ENCODE data around the gene LMBR1.
"Not testable (repeated sequence)": the region's sequence is repeated elsewhere in the genome, so short reads cannot be mapped to it uniquely, and the experiment has no call there.

LMBR1 gene

DNA sequence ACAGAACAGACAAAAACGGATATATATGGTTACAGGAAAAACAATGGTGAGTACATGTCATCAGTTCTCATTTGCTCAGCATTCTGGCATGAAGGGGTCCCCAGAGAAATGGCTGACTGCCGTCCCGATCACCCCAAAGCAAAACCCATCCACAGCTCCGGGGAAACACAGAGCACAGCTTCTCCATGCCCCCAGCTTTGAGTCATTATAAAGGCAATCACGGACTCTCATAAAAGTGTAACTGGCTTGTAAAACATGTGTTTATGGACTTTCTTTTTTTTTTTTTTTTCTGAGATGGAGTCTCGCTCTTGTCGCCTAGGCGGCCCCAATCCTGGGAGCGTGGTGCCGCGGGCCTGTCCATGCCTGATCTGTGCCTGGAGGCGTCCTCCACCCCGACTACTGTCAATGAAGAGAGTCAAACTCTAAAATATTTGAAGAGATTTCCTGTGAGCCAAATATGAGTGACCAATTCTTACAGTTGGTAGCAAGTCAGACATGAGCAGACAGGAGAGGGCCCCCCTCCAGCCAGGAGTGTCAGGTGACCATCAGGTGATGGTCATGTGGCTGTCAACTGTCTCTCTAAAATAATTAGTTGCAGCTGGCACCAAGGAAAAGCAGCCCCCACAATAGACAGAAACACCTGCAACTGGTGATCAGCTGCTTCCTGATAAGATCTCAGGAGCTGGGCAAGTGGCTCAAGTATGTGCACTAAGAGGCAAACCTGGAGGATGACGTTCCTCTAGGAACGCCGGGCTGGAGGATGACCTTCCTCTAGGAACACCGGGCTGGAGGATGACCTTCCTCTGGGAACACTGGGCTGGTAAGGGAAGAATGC, 34.8 kb upstream of the LMBR1 start:
- FAIRE-seq (no peak), DNase-seq (ENCODE audit: insufficient read length, low spot score) (no peak)
- TF ChIP-seq TAF1 (IDR thresholded peaks at IDR 0.05; ENCODE audit: low read depth, low read length) (no peak), PAX5 (IDR thresholded peaks at IDR 0.05; ENCODE audit: insufficient read depth, low read length, severe bottlenecking) (no peak), SPI1 (IDR thresholded peaks at IDR 0.05; ENCODE audit: low read depth, low read length) (no peak), POLR2A (IDR thresholded peaks at IDR 0.05; ENCODE audit: low read depth, low read length) (no peak), POLR2AphosphoS5 (IDR thresholded peaks at IDR 0.05; ENCODE audit: low read depth, low read length) (no peak)

DNA sequence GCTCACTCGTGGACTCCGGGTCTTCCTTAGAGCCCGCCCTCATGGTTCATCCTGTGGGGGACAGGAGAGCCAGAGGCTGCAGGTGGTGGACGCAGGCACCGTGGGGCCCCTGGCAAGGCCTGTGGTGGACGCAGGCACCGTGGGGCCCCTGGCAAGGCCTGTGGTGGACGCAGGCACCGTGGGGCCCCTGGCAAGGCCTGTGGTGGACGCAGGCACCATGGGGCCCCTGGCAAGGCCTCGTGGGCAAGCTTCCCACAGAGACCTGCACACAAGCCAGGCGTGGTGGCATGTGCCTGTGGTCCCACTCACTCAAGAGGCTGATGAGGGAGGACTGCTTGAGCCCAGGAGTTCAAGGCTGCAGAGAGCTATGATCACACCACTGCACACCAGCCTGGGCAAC, 32.8 kb upstream of the LMBR1 start:
- not testable (repeated sequence) for FAIRE-seq; DNase-seq (ENCODE audit: insufficient read length, low spot score)

DNA sequence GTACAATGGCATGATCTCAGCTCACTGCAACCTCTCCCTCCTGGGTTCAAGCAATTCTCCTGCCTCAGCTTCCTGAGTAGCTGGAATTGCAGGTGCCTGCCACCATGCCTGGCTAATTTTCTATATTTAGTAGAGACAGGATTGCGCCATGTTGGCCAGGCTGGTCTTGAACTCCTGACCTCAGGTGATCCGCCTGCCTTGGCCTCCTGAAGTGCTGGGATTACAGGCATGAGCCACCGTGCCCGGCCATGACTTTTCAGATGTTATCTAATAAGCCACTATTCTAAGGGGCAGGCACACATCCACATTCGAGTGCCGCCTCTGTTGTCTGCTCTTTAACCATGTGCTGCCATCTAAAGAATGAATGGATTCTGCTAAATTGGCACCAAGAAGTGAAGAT, 29.3 kb upstream of the LMBR1 start:
- FAIRE-seq; DNase-seq (ENCODE audit: insufficient read length, low spot score): not testable (repeated sequence)

DNA sequence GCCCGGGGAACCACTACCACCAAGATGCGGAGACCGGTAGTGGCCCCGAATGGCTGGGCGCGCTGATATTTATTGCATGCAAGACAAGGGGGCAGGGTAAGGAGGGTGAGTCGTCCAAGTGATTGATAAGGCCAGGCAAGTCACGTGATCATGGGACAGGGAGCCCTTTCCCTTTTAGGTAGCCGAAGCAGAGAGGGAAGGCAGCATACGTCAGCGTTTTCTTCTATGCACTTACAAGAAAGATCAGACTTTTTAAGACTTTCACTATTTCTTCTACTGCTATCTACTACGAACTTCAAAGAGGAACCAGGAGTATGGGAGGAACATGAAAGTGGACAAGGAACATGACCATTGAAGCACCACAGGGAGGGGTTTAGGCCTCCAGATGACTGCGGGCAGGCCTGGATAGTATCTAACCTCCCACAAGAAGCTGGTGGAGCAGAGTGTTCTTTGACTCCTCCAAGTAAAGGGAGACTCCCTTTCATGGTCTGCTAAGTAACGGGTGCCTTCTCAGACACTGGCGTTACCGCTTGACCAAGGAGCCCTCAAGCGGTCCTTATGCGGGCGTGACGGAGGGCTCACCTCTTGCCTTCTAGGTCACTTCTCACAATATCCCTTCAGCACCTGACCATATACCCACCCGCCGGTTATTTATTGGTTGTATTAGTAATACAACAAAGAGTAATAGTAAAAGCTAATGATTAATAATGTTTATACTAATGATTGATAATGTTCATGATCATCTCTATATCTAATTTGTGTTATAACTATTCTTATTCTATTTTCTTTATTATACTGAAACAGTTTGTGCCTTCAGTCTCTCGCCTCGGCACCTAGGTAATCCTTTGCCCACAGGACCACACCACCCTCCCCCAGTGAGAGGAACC, 27.7 kb upstream of the LMBR1 start:
- FAIRE-seq, result not testable (repeated sequence)

DNA sequence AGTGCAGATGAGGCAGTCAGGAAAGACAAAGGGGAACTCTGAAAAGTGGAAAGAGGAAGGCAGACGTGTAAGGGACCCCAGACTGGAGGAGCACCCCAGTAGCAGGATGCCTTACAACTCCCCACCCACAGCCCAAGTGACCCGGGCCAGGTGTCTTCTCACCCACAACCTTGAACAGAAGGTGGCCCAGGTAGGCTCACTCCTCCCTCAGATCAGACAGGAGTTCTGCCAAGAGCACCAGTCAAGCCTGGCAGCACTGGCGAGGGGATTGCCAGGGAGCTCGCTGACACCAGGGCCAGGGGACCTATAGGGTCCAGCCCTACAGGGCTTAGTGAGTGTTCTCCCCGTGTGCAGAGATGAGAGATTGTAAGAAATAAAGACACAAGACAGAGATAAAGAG, 27.1 kb upstream of the LMBR1 start:
- DNase-seq (ENCODE audit: insufficient read length, low spot score), result no peak
- TF ChIP-seq POLR2A (IDR thresholded peaks at IDR 0.05; ENCODE audit: low read depth, low read length) (no peak), POU2F2 (IDR thresholded peaks at IDR 0.05; ENCODE audit: low read depth, low read length) (no peak), POLR2AphosphoS5 (IDR thresholded peaks at IDR 0.05; ENCODE audit: low read depth, low read length) (no peak), TAF1 (IDR thresholded peaks at IDR 0.05; ENCODE audit: low read depth, low read length) (no peak), SPI1 (IDR thresholded peaks at IDR 0.05; ENCODE audit: low read depth, low read length) (no peak), PAX5 (IDR thresholded peaks at IDR 0.05; ENCODE audit: insufficient read depth, low read length, severe bottlenecking) (no peak)
- no peak for FAIRE-seq

More for the DNA sequence above, 27.7 kb upstream of the LMBR1 start:
- not testable (repeated sequence) for DNase-seq (ENCODE audit: insufficient read length, low spot score)

DNA sequence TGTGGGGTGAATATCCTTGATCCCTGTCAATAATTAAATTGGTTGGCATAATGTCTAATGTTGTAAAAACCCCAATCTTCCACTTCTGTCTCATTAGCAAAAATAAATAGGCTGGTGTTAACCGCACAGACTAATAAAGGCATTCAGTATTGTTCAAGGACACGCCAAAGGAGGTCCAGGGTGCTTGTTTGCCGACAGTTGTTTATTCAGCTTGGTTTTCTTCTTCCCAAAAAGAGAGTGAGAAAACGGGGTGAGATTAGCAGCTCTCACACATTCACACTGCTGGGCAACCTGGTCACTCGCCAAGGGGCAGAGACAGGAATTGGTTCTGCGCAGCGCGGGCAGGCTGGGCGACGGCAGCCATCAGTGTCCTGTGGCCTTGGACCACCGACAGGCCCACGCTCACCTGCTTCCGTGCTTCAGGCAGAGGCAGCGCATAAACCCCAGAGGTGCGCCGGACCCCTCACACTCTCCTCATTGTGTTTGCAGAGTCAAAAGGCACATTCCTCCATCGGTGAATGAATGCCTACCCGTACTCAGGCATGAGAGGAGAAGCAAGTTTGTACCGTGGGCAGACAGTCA, 26.2 kb upstream of the LMBR1 start:
- FAIRE-seq (no peak), DNase-seq (ENCODE audit: insufficient read length, low spot score) (no peak)
- TF ChIP-seq TAF1 (IDR thresholded peaks at IDR 0.05; ENCODE audit: low read depth, low read length) (no peak), POLR2AphosphoS5 (IDR thresholded peaks at IDR 0.05; ENCODE audit: low read depth, low read length) (no peak), SPI1 (IDR thresholded peaks at IDR 0.05; ENCODE audit: low read depth, low read length) (no peak), PAX5 (IDR thresholded peaks at IDR 0.05; ENCODE audit: insufficient read depth, low read length, severe bottlenecking) (no peak), POU2F2 (IDR thresholded peaks at IDR 0.05; ENCODE audit: low read depth, low read length) (no peak), POLR2A (IDR thresholded peaks at IDR 0.05; ENCODE audit: low read depth, low read length) (no peak)

DNA sequence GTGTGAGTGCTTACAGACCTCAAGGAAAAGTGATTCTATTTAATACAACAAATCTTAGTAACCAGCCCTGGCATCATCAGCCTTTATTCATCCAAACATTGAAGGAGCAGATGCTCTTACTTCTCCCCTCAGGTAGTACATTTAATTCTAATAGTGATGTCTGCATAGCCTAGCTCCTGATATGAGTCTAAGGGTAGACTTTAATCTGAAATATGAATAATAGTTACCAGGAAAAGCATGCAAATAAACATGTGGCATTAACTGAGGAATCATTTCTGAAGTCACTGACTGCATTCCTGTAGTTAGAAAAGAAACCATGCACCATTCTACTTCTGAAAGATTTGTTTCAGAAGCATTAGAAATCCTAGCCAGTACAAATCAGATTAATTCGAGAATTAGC, 25.7 kb upstream of the LMBR1 start:
- no peak for FAIRE-seq
- TF ChIP-seq POLR2A (IDR thresholded peaks at IDR 0.05; ENCODE audit: low read depth, low read length), result no peak
- no peak for TF ChIP-seq POU2F2 (IDR thresholded peaks at IDR 0.05; ENCODE audit: low read depth, low read length)
- TF ChIP-seq POLR2AphosphoS5 (IDR thresholded peaks at IDR 0.05; ENCODE audit: low read depth, low read length), result no peak
- TF ChIP-seq TAF1 (IDR thresholded peaks at IDR 0.05; ENCODE audit: low read depth, low read length), result no peak
- TF ChIP-seq SPI1 (IDR thresholded peaks at IDR 0.05; ENCODE audit: low read depth, low read length), result no peak
- no peak for TF ChIP-seq PAX5 (IDR thresholded peaks at IDR 0.05; ENCODE audit: insufficient read depth, low read length, severe bottlenecking)
- DNase-seq (ENCODE audit: insufficient read length, low spot score), result no peak

DNA sequence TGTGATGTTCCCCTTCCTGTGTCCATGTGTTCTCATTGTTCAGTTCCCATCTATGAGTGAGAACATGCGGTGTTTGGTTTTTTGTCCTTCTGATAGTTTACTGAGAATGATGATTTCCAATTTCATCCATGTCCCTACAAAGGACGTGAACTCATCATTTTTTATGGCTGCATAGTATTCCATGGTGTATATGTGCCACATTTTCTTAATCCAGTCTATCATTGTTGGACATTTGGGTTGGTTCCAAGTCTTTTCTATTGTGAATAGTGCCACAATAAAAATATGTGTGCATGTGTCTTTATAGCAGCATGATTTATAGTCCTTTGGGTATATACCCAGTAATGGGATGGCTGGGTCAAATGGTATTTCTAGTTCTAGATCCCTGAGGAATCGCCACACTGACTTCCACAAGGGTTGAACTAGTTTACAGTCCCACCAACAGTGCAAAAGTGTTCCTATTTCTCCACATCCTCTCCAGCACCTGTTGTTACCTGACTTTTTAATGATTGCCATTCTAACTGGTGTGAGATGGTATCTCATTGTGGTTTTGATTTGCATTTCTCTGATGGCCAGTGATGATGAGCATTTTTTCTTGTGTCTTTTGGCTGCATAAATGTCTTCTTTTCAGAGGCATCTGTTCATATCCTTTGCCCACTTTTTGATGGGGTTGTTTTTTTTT, 16.7 kb upstream of the LMBR1 start:
- not testable (repeated sequence) for DNase-seq (ENCODE audit: insufficient read length, low spot score); FAIRE-seq

DNA sequence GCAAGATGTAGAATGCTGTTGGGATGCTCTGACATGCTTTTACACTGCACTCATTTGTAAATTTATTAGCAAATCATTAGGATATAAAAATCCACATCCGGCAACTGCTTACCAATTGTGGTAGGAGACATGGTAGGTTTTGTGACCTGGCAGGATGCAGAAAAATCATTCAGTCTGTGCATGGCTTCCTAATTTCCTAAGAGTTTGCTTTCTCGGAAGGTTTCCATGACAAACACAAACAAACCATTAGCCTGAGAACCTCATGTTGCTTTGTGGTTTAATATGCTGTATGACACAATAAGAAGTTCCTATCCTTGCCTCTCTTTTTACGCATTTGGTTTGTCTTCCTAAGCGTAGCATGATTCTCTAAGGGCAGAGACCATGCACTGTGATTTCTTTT, 14.7 kb upstream of the LMBR1 start:
- DNase-seq (ENCODE audit: insufficient read length, low spot score) (no peak), FAIRE-seq (no peak)
- TF ChIP-seq PAX5 (IDR thresholded peaks at IDR 0.05; ENCODE audit: insufficient read depth, low read length, severe bottlenecking) (no peak), POU2F2 (IDR thresholded peaks at IDR 0.05; ENCODE audit: low read depth, low read length) (no peak), SPI1 (IDR thresholded peaks at IDR 0.05; ENCODE audit: low read depth, low read length) (no peak), TAF1 (IDR thresholded peaks at IDR 0.05; ENCODE audit: low read depth, low read length) (no peak), POLR2A (IDR thresholded peaks at IDR 0.05; ENCODE audit: low read depth, low read length) (no peak), POLR2AphosphoS5 (IDR thresholded peaks at IDR 0.05; ENCODE audit: low read depth, low read length) (no peak)

DNA sequence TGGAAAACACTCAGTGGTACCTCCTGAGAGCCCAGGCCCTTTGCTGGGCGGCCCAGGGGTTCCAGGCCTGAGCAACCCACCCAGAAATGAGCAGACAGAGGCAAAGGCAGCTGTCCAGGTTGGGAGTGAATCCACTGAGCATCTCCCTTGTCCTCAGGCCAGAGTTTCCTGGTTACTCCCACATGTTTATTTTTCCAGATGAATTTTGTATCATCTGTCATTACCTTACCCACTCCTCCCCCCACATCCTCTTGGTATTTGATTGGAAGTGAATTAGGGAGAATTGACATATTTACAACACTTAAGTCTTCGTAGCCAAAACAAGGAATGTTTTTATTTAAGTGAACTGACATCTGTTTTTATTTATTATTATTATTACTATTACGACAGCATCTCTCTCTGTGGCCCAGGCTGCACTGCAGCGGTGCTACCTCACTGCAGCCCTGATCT, 13.2 kb upstream of the LMBR1 start:
- no peak for TF ChIP-seq TAF1 (IDR thresholded peaks at IDR 0.05; ENCODE audit: low read depth, low read length)
- FAIRE-seq (no peak), DNase-seq (ENCODE audit: insufficient read length, low spot score) (no peak)

Measured in GM12891 (cell line).